Loucy (cell line): ENCODE measurements around the gene MPIG6B.

Source experiments
- CTCF ChIP-seq: fragments of 200-600 bp; sonication (generic); conservative IDR thresholded peaks from 2 replicates; pipeline ENCODE4 v1.5.1; 2014; ENCODE audit warnings: mild to moderate bottlenecking, antibody characterized with exemption, low read length
- EZH2phosphoT487 ChIP-seq: fragments of 200-600 bp; IDR thresholded peaks from 2 replicates; pipeline ENCODE4 v1.6.1; 2018; ENCODE audit warnings: antibody characterized with exemption, mild to moderate bottlenecking, moderate library complexity, borderline replicate concordance

GRCh38 chr6:31676322-31676903 is 46.8 kb upstream of the MPIG6B start:
- no peak for TF ChIP-seq CTCF
- no peak for TF ChIP-seq EZH2phosphoT487
